Activated naive CD4-positive, alpha-beta T cell treated with Interleukin-2 at 50 U/mL for 16 hours (primary cell): Measurements from ENCODE around the gene GLIPR1L2.

Source experiments
- DNase-seq: peaks from one replicate; pipeline ENCODE4 v3.0.0-alpha.2; 2020

GLIPR1L2 gene

DNA sequence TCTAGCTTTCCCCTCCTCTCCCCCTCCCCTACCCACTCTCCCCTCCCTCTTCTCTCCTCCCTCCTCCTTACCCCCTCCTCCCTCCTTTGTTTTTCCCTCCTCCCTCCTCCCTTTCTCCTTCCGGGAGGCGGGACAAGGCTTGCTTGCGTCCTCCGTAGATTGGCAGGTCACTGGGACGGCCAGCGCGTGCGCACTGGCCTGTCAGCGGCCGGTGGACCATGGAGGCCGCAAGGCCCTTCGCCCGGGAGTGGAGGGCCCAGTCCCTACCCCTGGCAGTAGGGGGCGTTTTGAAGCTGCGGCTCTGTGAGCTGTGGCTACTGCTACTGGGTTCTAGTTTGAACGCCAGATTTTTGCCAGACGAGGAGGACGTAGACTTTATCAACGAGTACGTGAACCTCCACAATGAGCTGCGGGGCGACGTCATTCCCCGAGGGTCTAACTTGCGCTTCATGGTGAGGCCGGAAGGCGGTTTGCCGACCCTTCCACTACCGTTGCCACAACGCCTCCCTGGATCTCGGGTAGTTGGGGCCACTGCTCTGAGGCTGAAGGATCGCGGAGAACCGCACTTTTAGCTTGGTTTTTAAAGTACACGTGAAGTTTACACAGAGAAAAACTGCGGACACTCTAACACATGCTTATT, at the start of gene GLIPR1L2:
Gene GLIPR1L2 (plus strand): TSS at position 191 of the 640 bp plus-strand sequence. CDS start 28 bp downstream, at position 219.
- peak; percentile 91 for DNase-seq

DNA sequence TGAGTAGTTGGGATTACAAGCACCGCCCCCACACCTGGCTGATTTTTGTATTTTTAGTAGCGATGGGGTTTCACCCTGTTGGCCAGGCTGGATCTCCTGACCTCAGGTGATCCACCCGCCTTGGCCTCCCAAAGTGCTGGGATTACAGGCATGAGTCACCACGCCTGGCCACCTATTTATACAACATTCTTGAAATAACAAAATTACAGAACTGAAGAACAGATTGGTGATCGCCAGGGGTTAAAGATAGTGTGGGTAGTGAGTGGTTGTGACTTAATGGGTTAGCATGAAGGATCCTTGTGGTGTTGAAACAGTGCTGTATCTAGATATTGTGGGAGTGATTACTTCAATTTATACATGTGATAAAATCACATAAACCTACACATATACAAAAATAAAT, 49.0 kb upstream of the GLIPR1L2 start:
- DNase-seq, result no peak

DNA sequence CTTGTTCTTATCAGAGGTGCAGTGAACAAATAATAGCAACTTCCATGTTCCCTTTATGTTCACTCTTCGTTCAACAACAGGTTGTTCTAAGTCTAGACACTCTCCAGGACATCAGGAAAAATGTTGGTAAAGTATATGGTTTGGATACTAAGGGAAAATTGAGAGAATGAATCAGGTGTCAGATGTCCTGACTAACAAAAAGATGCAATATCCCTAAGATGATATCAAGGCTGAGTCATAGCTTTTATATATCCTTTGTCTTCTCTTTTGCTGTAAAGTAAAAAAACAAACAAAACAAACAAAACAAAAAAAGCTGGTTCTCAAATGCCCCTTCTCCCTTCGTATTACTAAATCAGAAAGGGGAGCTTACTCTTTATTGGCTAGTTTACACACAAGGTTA, 45.4 kb upstream of the GLIPR1L2 start:
- no peak for DNase-seq

DNA sequence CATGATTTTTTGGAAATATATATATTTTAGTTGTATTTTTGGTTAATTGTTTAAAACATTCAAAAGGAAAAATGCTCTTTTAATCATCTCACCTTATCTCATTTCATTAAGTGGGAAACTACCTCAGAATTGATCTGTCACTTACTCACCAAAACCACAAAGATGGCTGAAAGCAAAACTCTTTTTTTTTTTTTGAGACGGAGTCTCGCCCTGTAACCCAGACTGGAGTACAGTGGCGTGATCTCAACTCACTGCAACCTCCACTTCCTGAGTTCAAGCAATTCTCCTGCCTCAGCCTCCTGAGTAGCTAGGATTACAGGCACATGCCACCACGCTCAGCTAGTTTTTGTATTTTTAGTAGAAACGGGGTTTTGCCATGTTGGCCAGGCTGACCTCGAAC, 44.7 kb upstream of the GLIPR1L2 start:
- peak; percentile 15 for DNase-seq

DNA sequence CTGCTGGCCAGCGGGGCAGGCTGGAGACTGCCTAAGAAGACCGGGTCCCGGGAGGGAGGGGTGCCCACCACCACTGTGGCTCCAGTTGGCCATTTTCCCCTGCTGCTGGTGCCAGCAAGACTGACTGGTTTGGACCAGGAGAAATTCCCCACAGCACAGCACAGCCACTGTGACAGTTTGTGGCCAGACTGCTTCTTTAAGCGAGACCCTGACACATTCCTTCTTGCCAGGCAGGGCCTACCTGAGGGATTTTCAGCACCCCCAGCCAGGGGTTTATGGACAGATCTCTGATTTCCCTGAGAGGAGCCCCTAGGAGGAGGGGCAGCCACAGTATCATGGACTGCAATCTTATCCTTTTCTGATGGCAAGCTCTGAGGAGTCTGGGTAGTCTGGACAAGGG, 40.9 kb upstream of the GLIPR1L2 start:
- DNase-seq, result no peak

DNA sequence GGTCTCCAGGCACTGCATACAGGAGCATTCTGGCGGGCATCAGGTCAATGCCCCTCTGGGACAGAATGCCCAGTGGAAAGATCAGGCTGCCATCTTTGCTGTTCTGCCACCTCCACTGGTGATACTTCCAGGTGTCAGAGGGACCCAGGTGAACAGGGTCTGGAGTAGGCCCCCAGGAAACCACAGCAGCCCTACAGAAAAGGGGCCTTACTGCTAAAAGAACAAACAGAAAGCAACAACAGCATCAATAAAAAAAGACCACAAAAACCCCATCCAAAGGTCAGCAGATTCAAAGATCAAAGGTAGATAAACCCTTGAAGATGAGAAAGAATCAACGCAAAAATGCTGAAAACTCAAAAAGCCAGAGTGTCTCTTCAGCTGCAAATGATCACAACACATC, 40.5 kb upstream of the GLIPR1L2 start:
- DNase-seq, result no peak

DNA sequence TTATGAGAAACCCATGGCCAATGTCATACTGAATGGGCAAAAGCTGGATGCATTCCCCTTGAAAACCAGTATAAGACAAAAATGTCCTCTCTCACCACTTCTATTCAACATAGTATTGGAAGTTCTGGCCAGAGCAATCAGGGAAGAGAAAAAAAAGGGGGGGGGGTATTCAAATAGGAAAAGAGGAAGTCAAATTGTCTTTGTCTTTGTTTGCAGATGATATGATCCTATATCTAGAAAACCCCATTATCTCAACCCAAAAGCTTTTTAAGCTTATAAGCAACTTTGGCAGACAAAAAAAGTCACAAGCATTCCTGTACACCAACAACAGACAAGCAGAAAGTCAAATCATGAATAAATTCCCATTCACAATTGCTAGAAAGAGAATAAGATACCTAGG, 36.9 kb upstream of the GLIPR1L2 start:
- DNase-seq, result no peak

DNA sequence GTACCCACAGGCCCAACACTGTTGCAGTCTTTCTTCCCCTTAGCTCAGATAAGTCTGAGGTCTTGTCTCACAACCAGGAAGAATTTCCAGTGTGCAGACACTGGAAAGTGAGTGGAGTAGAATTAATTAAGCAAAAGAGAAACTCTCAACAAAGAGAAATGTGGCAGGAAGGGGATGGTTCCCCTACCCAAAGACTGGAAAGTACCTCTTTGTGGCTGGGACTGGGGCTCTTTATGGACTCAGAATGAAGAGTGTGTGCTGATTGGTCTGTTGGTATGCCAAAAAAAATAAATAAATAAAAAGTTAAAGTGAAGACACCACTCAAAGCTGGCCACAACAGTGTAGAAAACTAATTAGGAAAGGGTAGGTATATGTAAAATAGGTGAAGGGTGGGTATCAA, 30.0 kb upstream of the GLIPR1L2 start:
- DNase-seq, result no peak

DNA sequence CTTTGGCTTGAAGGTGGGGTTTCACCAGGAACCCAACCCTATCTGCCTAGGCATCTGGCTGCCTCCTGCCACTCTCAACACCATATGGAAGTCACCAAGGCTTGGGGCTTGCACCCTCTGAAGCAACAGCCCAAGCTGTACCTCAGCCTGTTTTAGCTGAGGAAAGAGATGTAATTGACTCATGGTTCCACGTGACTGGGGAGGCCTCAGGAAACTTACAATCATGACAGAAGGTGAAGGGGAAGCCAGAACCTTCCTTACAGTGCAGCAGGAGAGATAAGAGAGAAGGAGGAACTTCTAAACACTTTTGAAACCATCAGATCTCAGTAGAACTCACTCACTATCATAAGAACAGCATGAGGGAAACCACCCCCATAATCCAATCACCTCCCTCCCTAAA, 29.5 kb upstream of the GLIPR1L2 start:
- DNase-seq, result no peak

DNA sequence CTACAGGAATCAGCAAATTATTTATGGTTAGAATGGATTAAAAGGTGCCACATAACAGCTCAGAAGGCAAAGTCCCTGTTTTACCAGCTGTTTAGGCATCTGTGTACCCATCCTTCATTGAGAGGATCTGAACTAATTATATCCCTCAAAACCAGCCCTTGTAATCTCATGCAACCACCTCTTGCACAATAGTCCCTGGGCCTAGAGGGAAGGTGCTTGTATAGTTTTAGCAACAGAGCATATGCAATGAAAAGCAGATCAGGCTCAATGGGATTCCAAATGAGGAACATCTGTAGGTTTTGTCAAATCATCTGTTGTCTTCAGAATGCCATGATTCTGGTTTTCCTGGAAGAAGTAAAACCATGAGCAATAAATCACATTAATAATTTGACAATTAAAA, 26.0 kb upstream of the GLIPR1L2 start:
- DNase-seq, result no peak

DNA sequence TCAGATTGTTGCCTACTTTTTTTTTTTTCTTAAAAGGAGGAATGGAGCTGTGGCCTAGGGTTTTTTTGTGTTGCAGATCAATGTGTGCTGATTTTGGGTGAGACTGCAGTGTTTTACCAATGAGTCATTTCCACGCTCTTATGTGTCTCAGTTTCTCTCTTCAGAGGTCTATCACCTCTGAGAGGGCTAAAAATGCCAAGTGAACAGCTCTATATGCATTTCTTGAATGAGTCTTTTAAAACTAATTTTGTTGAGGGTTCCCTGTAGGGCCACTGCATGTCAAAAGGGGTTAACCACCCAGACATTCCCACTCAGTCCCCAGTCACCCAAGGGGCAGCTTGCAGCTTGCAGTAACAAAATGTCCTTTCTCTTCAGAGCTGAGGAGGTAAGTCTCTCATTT, 24.3 kb upstream of the GLIPR1L2 start:
- DNase-seq, result no peak

DNA sequence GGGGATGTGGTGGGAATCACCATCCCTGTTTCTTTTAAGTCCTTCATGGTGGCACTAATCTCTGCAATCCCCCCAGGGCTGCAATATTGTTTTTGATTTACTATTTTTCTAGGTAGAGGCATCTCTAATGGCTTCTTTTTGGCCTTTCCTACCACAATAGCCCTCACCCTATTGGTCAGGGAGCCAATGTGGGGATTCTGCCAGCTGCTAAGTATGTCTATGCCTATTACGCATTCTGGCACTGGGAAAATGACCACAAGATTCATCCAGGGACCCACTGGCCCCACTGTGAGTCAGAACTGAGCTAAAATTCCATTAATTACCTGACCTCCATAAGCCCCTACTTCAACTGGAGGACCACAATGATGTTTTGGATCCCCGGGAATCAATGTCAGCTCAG, 15.9 kb upstream of the GLIPR1L2 start:
- DNase-seq, result no peak

DNA sequence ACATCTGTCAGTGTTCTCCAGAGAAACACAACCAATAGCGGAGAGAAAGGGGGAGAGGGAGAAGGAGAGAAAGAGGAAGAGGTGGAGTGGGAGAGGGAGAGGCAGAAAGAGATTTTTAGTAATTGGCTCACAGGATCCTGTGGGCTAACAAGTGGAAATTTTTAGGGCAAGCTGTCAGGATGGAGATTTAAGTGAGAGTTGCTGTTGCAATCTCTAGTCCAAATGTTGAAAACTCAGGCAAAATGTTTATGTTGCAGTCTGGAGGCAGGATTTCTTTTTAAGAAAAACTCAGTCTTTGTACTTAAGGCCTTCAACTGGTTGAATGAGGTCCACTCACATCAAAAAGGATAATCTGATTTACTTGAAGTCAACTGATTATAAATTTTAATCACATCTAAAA, 12.5 kb upstream of the GLIPR1L2 start:
- DNase-seq, result no peak

DNA sequence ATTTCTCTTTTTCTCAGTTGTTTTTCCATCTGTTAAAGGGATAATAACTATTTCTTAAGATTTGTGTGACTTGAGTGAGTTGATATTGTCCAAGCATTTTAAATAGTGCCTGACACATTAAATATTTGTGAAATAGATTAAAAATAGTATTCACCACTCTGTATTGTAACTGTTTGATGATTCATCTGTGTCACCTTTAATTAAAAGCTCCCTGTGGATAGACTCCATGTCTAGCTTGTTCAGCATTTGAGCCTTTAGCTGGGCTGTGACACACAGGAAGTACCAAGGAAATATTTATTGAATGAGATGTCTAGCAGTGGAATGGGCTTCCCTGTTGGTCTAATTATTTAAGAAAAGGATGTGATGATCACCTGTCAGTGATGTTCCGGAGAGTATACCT, 1.8 kb upstream of the GLIPR1L2 start:
- DNase-seq, result no peak

DNA sequence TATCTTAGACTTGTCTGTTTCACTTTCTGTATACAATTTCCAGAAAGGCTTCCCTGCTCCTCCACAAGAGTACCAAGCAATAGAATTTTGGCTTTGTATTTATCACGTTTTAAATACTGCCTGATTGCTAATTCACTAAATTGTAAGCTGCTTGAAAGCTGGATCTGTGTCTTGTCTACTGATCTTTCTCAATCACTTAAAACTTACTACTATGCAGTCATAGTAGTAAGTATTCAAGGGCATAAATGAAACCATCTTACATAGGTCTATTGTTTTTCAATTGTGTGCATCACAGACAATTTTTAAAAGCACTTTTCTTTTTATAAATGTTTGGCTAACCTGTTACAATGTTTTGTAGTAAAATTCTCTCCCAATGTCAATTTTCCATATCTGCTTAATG, 1.2 kb upstream of the GLIPR1L2 start:
- DNase-seq, result no peak

DNA sequence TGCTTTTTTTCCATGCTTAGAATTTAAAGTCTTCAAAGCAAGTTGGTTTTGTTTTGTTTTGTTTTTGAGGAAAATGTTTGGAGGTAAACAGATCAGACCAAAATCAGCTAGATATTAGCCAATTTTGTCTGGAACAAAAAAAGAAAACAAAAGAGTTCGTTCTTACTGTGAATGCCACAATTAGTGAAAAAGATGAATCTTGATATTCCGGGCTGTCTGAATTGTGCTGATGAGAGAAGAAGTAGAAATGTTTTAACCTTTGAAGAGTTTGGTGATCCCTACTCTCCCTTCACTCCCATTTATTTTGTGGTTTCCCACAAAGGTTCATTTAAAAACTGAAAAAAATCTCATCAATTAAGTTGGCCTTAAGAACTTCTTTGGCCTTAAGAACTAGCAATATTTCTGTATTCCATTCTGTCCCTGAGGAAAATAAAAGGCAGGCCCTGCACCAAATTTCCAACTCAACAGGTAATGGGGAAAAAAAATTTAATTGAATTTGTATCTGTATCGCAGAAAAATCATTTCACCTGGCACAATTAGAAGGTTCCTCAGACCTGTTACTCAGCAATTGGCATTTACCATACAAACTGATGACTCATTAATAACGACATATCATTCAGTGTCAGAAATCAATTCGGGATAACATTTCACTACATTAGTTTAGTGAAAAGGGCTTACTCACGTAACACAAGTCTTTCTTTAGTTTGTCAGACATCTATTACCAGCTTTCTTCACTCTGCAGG, 562 bp upstream of the GLIPR1L2 start:
- no peak for DNase-seq

DNA sequence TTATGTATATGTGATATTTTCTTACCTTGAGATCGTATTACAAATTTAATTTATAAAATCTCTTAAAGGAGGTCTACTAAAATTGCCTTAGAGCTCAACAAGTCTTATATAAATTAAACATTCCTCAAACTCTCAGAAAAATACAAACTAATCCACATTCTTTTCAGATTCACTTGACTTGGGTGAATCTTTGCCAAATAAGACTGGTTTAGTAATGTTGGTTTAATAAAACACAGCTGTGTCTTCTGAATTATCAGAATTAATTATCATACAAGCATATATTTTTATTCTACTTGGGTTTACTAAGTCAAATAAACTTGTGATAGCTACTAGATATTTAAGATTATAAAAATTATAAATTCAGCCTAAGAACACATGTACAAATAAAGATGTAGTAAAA, 13.3 kb downstream of the GLIPR1L2 start:
- no peak for DNase-seq

DNA sequence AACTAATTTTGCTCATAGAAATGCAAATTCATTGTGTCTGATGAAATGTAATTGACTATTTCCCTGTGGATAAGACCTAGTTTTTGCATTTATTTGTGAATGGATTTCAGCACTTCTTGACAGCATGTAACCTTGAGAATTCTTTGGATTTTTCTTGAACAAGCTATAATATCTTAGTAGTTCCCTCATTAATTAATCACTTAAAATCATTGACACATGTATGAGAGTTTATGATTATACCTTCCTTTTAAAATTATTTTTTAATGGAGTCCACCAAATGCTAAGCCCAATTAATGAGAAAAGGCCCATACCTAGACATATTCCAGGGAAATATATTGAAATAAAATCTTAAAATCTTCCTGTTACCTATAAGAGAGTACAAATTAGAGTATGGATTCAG, 16.8 kb downstream of the GLIPR1L2 start:
- no peak for DNase-seq

DNA sequence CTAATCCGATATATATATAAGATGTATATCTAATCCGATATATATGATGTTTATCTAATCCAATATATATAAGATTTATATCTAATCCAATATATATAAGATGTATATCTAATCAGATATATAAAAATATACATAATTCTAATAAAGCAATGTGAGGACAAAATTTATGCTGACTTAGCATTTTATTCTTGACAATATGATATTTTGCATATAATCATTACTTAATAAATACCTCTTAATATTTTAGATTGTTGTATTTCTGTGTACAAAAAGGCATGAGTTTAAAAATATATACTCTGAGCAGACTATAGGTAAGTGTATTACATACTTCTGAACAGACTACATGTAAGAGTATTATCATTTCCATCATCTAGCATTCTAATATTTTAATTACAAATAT, 18.9 kb downstream of the GLIPR1L2 start:
- no peak for DNase-seq

DNA sequence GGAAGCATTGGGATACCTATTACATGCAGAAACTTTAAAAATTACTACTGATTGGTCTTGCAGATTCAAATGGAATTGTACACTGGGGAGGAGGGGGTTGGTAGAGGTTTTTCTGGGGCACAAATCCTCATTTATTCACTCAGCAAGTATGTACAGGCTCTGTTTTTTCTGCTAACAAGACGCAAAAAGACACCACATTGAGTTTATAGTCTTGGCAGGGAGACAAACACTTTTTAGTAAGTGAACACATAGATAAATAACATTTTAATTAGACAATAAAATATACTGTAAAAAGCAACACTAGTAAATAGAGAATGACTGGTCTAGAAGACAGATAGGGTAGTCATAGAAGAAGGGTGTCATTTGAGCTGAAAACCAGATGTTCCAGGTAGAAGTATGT, 23.8 kb downstream of the GLIPR1L2 start:
- DNase-seq, result no peak

DNA sequence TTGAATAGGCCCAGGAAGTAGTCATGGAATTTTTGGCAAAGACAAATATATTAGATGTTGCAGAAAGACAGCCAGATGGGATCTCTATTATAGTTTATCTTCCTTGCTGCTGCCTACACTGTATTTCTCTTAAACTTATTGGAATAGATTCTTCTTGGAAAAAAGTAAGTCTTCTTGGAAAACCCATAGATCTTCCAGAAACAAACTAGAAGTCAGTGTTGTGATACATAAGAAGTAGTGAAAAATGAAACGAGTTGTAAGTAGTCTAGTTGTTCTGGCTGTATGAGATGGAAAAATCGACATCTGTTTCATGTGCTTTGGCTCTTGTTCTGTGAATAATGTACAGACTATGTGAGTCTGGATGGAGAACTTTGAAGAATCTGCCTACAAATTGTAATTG, 29.0 kb downstream of the GLIPR1L2 start:
- no peak for DNase-seq

DNA sequence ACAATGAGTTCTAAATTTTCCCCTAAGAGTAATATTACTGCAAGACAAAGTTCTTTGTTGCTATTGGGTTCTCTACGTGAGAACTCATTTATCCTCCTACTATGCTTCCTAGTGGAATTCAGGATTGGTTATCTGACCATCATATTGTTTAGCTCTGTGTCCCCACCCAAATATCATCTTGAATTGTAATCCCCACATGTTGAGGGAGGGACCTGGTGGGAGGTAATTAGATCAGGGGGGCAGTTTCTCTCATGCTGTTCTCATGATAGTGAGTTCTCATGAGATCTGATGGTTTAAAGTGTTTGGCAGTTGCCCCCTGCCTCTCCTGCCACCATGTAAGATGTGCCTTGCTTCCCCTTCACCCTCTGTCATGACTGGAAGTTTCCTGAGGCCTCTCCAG, 36.6 kb downstream of the GLIPR1L2 start:
- DNase-seq, result no peak

DNA sequence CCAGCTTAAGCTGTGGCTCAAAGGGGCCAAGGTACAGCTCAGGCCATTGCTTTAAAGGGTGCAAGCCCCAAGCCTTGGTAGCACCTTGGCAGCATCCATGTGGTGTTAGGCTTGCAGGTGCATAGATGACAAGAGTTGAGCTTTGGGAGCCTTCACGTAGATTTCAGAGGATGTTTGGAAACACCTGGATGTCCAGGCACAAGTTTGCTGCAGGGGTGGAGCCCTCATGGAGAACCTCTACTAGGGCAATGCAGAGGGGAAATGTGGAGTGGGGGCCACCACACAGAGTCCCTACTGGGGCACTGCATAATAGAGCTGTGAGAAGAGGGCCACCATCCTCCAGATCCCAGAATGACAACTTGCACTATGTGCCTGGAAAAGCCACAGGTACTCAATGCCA, 37.9 kb downstream of the GLIPR1L2 start:
- no peak for DNase-seq

DNA sequence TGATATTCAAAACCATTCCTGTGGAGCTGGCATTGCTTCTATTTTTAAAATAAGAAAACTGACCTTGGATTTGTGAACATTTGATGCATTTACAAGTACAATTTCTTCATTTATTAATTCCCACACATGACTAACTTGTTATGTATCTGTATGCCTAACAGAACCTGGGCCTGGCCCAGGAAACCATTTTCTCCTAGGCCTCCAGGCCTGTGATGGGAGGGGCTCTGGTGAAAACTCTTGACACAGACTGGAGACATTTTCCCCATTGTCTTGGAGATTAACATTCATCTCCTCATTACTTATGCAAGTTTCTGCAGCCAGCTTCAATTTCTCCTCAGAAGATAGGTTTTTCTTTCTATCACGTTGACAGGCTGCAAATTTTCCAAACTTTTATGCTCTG, 42.0 kb downstream of the GLIPR1L2 start:
- no peak for DNase-seq

DNA sequence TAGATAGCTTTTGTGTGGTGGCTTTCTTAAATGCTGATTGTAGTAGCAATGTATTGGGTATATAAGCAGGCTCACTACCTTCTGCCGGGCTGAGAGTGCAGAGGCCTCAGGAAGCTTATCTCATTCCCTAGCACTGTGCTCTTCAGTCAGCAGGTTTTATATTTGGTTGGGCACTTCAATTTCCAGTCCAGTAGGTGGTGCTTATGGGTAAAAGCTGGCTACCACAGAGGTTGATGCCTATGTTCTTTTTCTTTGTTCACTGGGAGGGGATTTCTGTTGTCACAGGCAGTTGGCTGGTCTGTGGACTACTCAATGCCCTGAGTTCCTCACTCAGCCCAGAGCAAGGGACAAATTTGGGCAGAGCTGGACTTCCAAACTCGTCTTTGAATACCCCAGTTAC, 46.7 kb downstream of the GLIPR1L2 start:
- DNase-seq, result no peak
